CD4-positive, alpha-beta T cell treated with Interleukin-12 subunit alpha and Interleukin-12 subunit beta, for 1 hour (primary cell): Measurements from ENCODE around the gene LILRB1.
"Not testable (repeated sequence)": the region's sequence is repeated elsewhere in the genome, so short reads cannot be mapped to it uniquely, and the experiment has no call there.

Experiments used
- DNase-seq: peaks from one replicate; pipeline ENCODE4 v3.0.0-alpha.2; 2020

LILRB1 gene

DNA sequence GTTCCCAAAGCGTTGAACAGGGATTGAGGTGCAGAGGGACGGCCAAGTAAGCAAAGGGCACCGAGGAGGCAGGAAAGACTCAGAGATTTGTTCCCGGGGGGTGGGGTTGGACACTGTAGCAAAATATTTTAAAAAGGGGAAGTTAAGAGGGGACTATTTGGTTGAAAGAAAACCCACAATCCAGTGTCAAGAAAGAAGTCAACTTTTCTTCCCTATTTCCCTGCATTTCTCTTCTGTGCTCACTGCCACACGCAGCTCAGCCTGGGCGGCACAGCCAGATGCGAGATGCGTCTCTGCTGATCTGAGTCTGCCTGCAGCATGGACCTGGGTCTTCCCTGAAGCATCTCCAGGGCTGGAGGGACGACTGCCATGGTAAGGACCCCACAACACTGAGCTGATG, at the start of gene LILRB1:
LILRB1 (plus strand) TSS at position 223 of the 400 bp plus-strand sequence. CDS start 590 bp downstream, outside the sequence.
- DNase-seq = not testable (repeated sequence)

GRCh38 chr19:54586397-54586796, 43.9 kb upstream of the LILRB1 start:
- DNase-seq = no peak

DNA sequence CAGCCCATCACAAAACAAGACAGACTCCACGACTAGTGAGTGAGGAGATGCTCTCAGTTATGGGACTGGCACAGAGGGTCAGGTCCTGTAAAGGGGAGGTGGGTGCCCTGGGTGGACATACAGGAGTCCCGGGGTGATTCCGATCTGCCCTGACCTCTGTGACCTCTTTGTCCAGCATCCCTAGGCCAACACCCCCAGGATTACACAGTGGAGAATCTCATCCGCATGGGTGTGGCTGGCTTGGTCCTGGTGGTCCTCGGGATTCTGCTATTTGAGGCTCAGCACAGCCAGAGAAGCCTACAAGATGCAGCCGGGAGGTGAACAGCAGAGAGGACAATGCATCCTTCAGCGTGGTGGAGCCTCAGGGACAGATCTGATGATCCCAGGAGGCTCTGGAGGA, 43.3 kb upstream of the LILRB1 start:
- no peak for DNase-seq

DNA sequence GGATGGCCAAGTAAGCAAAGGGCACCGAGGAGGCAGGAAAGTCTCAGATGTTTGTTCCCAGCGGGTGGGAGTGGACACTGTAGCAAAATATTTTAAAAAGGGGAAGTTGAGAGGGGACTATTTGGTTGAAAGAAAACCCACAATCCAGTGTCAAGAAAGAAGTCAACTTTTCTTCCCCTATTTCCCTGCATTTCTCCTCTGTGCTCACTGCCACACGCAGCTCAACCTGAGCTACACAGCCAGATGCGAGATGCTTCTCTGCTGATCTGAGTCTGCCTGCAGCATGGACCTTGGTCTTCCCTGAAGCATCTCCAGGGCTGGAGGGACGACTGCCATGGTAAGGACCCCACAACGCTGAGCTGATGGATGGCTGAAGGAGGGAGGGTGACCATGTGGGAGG, 36.8 kb upstream of the LILRB1 start, which contains the start of gene LILRA1:
LILRA1 (plus strand) TSS at position 188 of the 400 bp plus-strand sequence. CDS start 613 bp downstream, outside the sequence.
- DNase-seq = not testable (repeated sequence)

GRCh38 chr19:54593931-54594626, 36.2 kb upstream of the LILRB1 start:
- not testable (repeated sequence) for DNase-seq

DNA sequence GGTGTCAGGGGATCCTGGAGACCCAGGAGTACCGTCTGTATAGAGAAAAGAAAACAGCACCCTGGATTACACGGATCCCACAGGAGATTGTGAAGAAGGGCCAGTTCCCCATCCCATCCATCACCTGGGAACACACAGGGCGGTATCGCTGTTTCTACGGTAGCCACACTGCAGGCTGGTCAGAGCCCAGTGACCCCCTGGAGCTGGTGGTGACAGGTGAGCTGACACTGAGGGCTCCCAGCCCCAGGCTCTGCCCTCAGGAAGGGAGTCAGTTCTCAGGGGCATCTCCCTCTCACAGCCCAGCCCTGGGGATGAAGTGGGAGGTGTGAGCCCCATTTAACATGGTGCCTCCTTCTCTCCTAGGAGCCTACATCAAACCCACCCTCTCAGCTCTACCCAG, 35.5 kb upstream of the LILRB1 start:
- DNase-seq = no peak

DNA sequence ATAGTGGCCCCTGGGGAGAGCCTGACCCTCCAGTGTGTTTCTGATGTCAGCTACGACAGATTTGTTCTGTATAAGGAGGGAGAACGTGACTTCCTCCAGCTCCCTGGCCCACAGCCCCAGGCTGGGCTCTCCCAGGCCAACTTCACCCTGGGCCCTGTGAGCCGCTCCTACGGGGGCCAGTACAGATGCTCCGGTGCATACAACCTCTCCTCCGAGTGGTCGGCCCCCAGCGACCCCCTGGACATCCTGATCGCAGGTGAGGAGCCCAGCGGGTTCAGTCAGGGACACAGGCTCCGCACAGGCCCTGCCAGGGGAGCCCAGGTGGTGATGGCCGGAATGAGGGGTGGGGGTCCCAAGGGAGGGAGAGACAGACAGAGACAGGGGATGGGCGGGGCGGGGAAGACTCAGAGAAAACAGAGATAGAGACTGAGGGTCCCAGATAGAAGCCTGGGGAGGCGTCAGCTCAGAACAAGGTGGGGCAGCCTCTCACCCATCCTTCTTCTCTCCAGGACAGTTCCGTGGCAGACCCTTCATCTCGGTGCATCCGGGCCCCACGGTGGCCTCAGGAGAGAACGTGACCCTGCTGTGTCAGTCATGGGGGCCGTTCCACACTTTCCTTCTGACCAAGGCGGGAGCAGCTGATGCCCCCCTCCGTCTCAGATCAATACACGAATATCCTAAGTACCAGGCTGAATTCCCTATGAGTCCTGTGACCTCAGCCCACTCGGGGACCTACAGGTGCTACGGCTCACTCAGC, 34.4 kb upstream of the LILRB1 start:
- not testable (repeated sequence) for DNase-seq

- DNase-seq = no peak
These were observed 30.1 kb upstream of the LILRB1 start for GRCh38 chr19:54600212-54600611.

- DNase-seq = no peak
These were observed 24.1 kb upstream of the LILRB1 start for GRCh38 chr19:54606230-54606629.

GRCh38 chr19:54606891-54607784, 23.1 kb upstream of the LILRB1 start:
- no peak for DNase-seq

DNA sequence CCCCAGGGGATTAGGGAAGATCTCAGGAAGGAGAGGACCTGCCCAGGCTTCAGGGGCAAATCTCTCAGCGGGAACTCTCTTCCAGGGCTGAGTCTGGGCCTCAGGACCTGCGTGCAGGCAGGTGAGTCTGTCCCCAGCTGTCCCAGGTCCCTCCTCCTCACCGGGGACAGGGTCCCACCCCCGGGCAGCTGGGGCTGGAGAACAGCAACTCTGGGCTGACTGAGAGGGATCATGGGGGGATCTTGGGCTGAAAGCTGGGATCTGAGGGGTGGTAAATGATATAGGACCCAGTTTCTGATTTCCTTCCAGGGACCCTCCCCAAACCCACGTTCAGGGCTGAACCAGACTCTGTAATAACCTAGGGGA, 22.5 kb upstream of the LILRB1 start:
- no peak for DNase-seq

DNA sequence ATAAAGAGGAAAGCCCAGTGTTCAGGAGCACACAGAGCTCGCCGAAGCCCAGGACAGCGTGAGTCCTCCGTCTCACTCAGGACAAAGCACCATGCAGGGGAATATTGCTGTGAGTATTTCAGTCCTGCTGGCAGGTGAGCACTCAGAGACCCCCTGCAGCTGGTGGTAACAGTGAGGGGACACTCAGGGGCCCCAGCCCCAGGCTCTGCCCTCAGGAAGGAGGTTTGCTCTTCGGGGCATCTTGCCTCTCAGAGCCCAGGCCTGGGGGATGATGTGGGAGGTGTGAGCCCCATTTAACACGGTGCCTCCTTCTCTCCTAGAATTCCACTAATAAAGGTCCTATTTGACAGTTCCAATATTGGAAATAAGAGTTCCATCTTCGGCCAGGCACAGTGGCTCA, 22.1 kb upstream of the LILRB1 start:
- no peak for DNase-seq

DNA sequence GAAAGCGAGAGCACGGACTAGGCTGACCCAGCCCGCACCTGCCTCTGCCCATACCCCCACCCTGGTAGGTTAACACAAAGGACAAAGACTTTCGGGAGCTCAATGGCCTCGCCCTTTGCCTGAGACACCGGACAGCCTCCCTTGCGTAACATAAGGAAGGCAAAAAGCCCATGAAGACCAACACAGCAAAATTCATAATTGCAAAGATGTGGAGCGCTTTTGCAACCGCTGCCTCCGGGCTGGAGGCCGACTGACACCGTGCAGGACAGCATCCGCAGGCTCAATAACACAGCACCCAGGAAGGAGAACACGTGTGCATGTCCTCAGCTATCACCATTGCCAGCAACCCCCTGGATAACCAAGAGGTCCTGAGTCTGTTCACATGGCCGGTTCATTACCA, 21.5 kb upstream of the LILRB1 start:
- no peak for DNase-seq

- DNase-seq = no peak
These were observed 20.9 kb upstream of the LILRB1 start for GRCh38 chr19:54609356-54609791.

GRCh38 chr19:54612428-54612827, 17.9 kb upstream of the LILRB1 start:
- DNase-seq = no peak

GRCh38 chr19:54614726-54615125, 15.6 kb upstream of the LILRB1 start:
- no peak for DNase-seq

- DNase-seq = no peak
These were observed 14.2 kb upstream of the LILRB1 start for GRCh38 chr19:54616057-54616456.

- no peak for DNase-seq
These were observed 13.3 kb upstream of the LILRB1 start for GRCh38 chr19:54616821-54617560.

DNA sequence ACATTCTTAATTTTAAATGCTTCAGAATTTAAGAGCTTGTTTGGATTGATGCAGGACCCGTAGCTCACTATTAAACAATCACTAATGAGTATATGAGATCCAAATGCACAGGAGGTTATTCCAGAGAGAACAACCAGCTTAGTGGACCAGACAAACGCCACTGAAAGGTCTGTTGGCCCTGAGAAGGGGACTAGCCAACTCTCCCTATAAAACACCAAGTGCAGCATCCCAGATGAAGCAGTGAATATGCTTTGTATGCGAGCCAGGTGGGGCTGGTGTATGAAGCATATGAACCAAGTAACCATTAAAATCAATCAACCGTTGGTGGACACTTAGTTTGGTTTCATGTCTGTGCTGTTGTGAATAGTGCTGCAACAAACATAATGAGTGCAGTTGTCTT, 9.8 kb upstream of the LILRB1 start:
- no peak for DNase-seq

DNA sequence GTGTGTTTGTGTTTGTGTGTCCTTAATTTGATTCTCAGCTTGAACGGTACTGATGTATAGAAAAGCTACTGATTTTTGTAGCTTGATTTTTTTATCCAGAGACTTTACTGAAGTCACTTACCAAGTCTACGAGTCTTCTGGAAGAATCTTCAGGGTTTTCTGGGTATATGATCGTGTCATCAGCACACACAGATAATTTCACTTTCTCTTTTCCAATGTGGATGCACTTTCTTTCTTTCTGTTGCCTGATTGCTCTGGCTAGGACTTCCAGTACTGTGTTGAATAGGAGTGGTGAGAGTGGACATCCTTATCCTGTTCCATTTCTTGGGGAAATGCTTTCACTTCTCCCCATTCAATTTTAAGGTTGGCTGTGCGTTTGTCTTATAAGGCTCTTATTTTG, 7.9 kb upstream of the LILRB1 start:
- DNase-seq = no peak

- not testable (repeated sequence) for DNase-seq
These were observed 6.0 kb upstream of the LILRB1 start for GRCh38 chr19:54624234-54624633.

DNA sequence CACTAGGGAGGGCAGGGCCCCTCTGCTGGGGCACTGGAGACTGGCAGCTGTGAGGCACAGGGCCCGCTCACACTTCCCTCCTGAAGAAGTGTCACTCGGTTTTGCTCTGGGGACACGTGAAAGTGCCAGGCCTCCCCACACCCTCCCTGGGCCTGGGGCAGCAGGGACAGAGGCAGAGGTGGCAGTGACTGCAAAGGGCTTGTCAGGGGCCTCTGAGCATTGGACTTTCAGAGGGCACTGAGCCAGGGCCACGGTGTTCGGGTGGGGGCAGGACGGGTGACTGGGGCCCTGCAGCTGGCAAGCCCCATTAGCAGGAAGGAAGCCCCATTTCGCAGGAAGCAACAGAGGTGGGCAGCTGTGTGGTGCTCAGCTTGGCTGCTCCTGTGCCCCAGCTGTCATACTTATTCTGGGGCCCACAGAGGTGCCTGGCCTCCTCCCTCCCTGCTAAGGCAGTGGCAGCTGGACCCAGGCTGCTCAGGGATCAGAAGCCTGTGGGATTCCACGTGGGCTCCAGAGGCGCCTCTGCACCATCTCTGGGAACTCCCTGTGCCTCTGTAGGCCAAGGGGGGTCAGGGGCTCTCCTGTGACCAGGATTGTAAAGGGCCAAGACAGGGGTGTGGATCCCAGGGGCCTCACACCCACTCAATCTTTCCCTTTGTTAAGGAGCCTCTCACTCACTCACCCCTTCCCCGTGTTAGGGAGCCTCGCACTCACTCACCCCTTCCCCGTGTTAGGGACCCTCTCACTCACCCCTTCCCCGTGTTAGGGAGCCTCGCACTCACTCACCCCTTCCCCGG, 5.2 kb upstream of the LILRB1 start:
- not testable (repeated sequence) for DNase-seq
